GM15510 (cell line): ENCODE results near the gene PROZ.

Source experiments
- POLR2A ChIP-seq: IDR thresholded peaks from 3 replicates; pipeline ENCODE4 v1.6.1; 2011; ENCODE audit warnings: borderline replicate concordance; ENCODE audit not compliant: insufficient read length; ENCODE audit errors: extremely low read depth

Gene PROZ

GRCh38 chr13:113186061-113186900 lies 27.8 kb downstream of the PROZ start:
- no peak for TF ChIP-seq POLR2A

DNA sequence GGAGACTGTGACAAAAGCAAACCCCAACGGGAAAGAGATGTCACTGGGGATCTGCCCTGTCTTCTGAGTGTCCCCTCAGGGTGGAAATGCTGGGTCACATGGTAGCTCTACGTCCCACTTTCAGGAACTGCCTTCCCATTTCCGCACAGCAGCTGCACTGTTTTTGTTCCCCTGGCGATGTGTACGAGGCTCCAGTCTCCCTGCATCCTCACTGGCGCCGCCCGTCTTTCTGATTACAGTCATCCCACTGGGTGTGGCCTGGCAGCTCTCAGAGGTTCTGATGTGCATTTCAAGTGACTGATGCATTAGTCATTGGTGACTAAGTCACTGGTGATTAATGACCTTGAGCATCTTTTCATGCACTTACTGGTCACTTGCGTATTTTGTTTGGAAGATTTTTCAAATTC lies 28.8 kb downstream of the PROZ start:
- TF ChIP-seq POLR2A: no peak

GRCh38 chr13:113187883-113188665 lies 29.6 kb downstream of the PROZ start:
- TF ChIP-seq POLR2A: no peak

DNA sequence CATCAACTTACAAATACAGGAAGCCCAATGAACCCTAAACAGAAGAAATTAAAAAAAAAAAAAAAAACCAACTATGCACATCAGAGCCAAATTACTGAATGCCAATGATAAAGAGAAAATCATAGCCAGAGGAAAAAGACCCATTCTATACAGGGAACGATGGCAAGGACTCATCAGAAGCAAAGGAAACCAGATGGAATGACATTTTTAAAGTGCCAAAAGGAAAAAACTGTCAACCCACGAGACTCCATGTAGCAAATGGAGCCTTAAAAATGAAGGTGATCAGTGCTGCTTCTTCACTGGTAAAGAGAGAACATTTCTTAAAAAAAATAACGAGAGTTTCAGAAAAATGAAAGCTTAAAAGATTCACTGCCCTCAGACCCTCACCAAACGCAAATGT lies 31.7 kb downstream of the PROZ start:
- no peak for TF ChIP-seq POLR2A

- no peak for TF ChIP-seq POLR2A
These were observed 33.8 kb downstream of the PROZ start for GRCh38 chr13:113192279-113192678.

GRCh38 chr13:113192902-113193301 lies 34.5 kb downstream of the PROZ start:
- TF ChIP-seq POLR2A: no peak

- TF ChIP-seq POLR2A: no peak
These were observed 36.9 kb downstream of the PROZ start for GRCh38 chr13:113195360-113195759.

GRCh38 chr13:113196970-113197737 lies 38.7 kb downstream of the PROZ start:
- TF ChIP-seq POLR2A: no peak

- TF ChIP-seq POLR2A: no peak
These were observed 43.4 kb downstream of the PROZ start for GRCh38 chr13:113201815-113202214.

DNA sequence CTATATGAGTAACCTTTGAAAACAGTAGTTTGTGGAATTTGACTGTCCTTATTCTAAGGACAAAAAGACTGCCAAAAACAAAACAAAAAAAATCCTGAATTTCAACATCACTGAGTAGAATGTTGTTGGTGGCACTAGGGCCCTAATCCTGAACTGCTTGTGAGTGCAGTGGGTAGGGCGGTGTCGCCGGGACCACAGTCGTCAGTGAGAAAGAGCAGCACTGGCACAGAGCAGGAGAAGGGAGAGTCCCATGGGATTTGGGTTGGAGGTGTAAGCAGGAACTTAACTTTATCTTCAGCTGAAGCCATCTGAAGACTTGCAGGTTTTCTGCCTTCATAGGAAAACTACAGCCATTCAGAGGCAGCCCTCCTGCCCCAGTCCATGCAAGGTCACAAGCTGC lies 44.5 kb downstream of the PROZ start:
- TF ChIP-seq POLR2A: no peak

GRCh38 chr13:113203507-113204377 lies 45.3 kb downstream of the PROZ start:
- TF ChIP-seq POLR2A: no peak

DNA sequence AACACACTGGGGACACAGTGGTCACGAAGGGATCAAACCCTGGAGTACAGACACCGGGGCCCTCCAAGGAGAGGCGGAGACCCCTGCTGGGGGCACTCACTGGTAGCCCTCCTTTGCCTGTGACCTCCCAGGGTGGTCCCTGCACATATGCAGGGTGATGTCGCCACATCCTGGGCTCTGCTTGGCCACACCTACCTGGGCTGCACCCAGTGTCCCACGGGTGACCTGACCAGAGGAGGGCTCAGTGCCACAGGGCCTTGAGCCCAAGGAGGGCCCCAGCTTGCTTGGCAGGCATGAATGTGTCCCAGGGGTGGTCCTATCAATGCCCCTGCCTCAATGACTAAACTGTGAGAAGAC lies 45.9 kb downstream of the PROZ start:
- TF ChIP-seq POLR2A: no peak

GRCh38 chr13:113205428-113205931 lies 47.0 kb downstream of the PROZ start:
- TF ChIP-seq POLR2A: no peak

GRCh38 chr13:113207460-113207859 lies 49.0 kb downstream of the PROZ start:
- TF ChIP-seq POLR2A: no peak
